PFSK-1 (cell line): ENCODE results near the gene PLA2G4A.

Experiments
- FOXP2 ChIP-seq: optimal IDR thresholded peaks from 2 replicates; pipeline ENCODE3; 2011; ENCODE audit warnings: borderline replicate concordance, control low read depth, inconsistent platforms; ENCODE audit not compliant: insufficient read depth; ENCODE audit errors: extremely low read length, extremely low read depth
- POLR2AphosphoS5 ChIP-seq: IDR thresholded peaks from 2 replicates; pipeline ENCODE4 v1.6.1; 2012; ENCODE audit warnings: low read depth, mild to moderate bottlenecking, control low read depth, low read length, moderate library complexity
- REST ChIP-seq, 2 experiments: IDR thresholded peaks; 2 replicates each; pipeline versions ENCODE4 v1.6.1 to v1.8.0; 2011 to 2012; ENCODE audit warnings: low read depth in 2 of 2, low read length in 2 of 2, control low read depth in 1 of 2, inconsistent platforms in 1 of 2, mild to moderate bottlenecking in 1 of 2, moderate library complexity in 1 of 2; ENCODE audit not compliant: insufficient read depth in 1 of 2
- SIN3A ChIP-seq: IDR thresholded peaks from 2 replicates; pipeline ENCODE4 v1.6.1; 2012; ENCODE audit warnings: mild to moderate bottlenecking, low read length, moderate library complexity, borderline replicate concordance; ENCODE audit not compliant: insufficient read depth
- TAF1 ChIP-seq: IDR thresholded peaks from 2 replicates; pipeline ENCODE4 v1.6.1; 2012; ENCODE audit warnings: low read length, control low read depth, borderline replicate concordance; ENCODE audit not compliant: insufficient read depth

The PLA2G4A gene

GRCh38 chr1:186882372-186883134 lies 53.8 kb downstream of the PLA2G4A start:
- TF ChIP-seq FOXP2 (no peak), REST (IDR thresholded peaks at IDR 0.05; ENCODE audit: insufficient read depth in 1 of 2, low read depth in 2 of 2, low read length in 2 of 2) (no peak), SIN3A (no peak), POLR2AphosphoS5 (no peak), TAF1 (no peak)

GRCh38 chr1:186884251-186884650 lies 55.5 kb downstream of the PLA2G4A start:
- TF ChIP-seq POLR2AphosphoS5: no peak
- no peak for TF ChIP-seq REST (IDR thresholded peaks at IDR 0.05; ENCODE audit: insufficient read depth in 1 of 2, low read depth in 2 of 2, low read length in 2 of 2)
- no peak for TF ChIP-seq TAF1
- no peak for TF ChIP-seq SIN3A
- no peak for TF ChIP-seq FOXP2

GRCh38 chr1:186887203-186887602 lies 58.5 kb downstream of the PLA2G4A start:
- no peak for TF ChIP-seq TAF1
- TF ChIP-seq FOXP2: no peak
- TF ChIP-seq POLR2AphosphoS5: no peak
- TF ChIP-seq SIN3A: no peak
- no peak for TF ChIP-seq REST (IDR thresholded peaks at IDR 0.05; ENCODE audit: insufficient read depth in 1 of 2, low read depth in 2 of 2, low read length in 2 of 2)

GRCh38 chr1:186888367-186888766 lies 59.6 kb downstream of the PLA2G4A start:
- TF ChIP-seq SIN3A: no peak
- TF ChIP-seq REST (IDR thresholded peaks at IDR 0.05; ENCODE audit: insufficient read depth in 1 of 2, low read depth in 2 of 2, low read length in 2 of 2): no peak
- TF ChIP-seq FOXP2: no peak
- TF ChIP-seq TAF1: no peak
- no peak for TF ChIP-seq POLR2AphosphoS5
